ENCODE results near the gene PFAS.

Gene PFAS

DNA sequence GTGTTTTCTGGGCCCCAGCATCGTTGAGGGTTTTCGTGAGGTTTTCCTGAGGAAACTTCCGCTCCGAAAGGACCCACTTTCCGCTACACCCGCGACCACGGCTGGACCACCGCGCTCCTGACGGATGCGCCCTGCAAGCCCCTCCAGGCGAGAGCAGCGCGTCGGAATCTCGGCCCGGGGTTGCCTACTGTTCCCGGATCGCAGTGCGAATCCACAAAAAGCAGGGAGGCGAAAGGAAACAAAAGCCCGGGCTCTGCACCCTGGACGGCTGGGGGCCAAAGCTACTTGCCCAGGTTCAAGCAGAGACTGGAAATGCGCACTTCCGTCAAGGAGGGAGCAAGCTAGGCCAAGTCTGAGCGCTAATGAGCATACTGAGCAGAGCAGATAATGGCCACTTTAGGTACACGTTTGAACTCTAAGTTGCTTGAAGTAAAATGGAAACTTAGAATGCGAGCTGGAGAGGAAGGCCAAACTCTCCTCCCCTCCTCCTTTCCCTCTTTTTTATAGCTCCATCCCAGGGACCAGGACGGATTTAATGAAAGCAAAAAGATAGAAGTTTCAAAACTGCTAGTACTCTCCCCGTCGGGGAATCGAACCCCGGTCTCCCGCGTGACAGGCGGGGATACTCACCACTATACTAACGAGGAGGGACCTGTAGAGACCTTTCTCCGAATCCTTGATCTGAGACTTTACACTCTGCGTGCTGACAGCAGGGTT, 27.3 kb upstream of the PFAS start:
- peak; percentile 66 for ATAC-seq (replicated peaks; ENCODE audit: extremely low read depth, poor library complexity, severe bottlenecking)

DNA sequence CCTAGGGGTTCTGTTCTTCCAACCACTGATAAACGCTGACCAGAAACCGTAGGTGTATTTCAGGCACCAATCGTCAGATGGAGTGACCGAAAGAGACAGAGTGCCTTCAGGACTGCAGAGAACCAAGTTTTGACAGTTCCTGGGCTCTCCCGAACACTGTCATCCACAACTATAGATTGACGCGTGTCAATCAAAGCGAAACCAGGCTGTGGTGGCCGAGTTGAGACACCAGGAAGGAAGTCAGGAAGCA, 26.8 kb upstream of the PFAS start:
- ATAC-seq (replicated peaks; ENCODE audit: extremely low read depth, poor library complexity, severe bottlenecking) (peak; percentile 31), DNase-seq (ENCODE audit: low spot score in 2 of 2) (no peak)
- peaks cover 6% of the 10 kb centered on the region for H3K9me3 Mint-ChIP-seq
- peaks cover 63% of the 10 kb centered on the region for H3K36me3 Mint-ChIP-seq (ENCODE audit: insufficient read depth)
- H3K4me3 Mint-ChIP-seq, result peak overlapping the region; percentile 97
- peak overlapping the region; percentile 100 for H3K27ac Mint-ChIP-seq (ENCODE audit: low read depth)
- H3K4me1 Mint-ChIP-seq, result peaks cover 74% of the 10 kb centered on the region
- H3K27me3 Mint-ChIP-seq, result peaks cover 32% of the 10 kb centered on the region

More for the DNA sequence above, 27.3 kb upstream of the PFAS start:
- Mint-ChIP-seq H3K9me3 (peaks cover under 1% of the 10 kb centered on the region), H3K27me3 (peaks cover 30% of the 10 kb centered on the region), H3K4me1 (peaks cover 70% of the 10 kb centered on the region), H3K36me3 (ENCODE audit: insufficient read depth) (peaks cover 58% of the 10 kb centered on the region), H3K4me3 (peak overlapping the region; percentile 97), H3K27ac (ENCODE audit: low read depth) (peak overlapping the region; percentile 100)
- DNase-seq (ENCODE audit: low spot score in 2 of 2), result peak; percentile 95 to 97

DNA sequence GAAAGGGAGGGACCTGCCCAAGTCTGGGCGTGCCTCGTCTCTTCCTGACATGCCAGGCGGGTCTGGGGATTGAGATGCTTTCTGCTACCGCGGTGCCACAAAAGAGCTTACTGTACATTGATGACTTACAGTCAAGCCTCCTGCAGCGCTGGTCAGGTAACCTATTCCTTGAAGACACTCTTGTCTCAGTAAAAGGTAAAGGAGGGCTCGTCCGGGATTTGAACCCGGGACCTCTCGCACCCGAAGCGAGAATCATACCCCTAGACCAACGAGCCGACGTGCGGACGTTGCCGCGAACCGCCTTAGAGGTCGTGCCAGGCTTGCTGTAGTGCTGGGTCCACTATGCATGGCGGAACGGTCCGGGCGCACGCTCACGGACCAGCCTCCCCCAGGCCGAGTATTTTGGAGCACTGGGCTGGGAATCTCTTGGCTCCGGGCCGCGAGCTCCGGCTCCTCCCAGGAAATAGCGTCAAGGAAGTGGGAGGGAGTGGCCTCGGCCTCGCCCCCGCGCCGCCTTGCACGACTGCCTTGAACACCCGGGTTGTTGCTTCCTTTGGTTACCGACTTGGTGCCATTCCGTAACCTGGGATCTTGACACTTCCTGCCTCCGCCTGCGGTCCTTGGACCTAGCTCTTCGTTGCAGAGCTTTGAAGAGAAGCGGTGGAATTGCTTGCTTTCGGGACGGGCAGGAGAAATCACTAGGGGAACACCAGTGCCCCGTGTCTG, 26.3 kb upstream of the PFAS start:
- peaks cover 79% of the 10 kb centered on the region for H3K4me1 Mint-ChIP-seq
- peaks cover 68% of the 10 kb centered on the region for H3K36me3 Mint-ChIP-seq (ENCODE audit: insufficient read depth)

DNA sequence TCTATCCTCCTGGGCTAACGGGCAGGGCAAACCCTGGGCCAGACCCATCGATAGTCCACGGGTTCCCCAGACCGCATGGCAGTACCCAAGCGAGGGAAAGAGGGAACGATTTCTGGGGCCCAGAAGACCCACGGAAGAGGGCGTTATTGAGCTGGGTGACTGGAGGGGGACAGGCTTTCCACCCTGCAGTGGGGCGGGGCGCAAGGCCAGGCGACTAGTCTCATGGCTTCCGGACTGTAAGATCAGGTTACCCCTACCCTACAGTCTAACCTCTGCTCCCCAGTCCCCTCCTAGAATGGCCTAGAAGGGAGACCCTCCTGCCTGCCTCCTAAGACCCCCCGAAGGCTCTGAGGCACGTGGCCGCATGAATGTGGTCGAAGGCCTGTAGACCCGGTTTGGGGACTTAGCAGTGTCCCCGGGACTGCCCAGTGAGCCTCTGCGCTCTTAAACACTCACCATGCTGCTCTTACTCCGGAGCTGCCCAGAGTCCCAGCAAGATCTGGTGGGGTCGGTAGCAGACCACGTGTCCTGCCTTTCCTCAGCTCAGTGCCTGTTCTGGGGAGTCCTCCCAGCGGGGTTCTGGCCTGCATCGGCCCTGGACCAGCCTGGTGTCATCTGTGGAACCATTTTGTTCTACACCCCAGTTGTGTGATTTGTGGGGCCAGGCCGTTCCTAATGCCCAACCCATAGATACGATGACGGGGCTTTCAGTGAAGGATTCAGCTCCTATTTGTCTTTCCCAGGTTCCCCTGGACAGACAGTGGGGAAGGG, 25.5 kb upstream of the PFAS start:
- H3K9me3 Mint-ChIP-seq, result peaks cover 6% of the 10 kb centered on the region
- peak overlapping the region; percentile 97 for H3K4me3 Mint-ChIP-seq
- ATAC-seq (replicated peaks; ENCODE audit: extremely low read depth, poor library complexity, severe bottlenecking), result no peak
- peaks cover 82% of the 10 kb centered on the region for H3K4me1 Mint-ChIP-seq
- H3K36me3 Mint-ChIP-seq (ENCODE audit: insufficient read depth), result peaks cover 73% of the 10 kb centered on the region
- H3K27ac Mint-ChIP-seq (ENCODE audit: low read depth), result peak overlapping the region; percentile 100
- DNase-seq (ENCODE audit: low spot score in 2 of 2), result no peak
- peaks cover 32% of the 10 kb centered on the region for H3K27me3 Mint-ChIP-seq

More for the DNA sequence above, 26.3 kb upstream of the PFAS start:
- peak; percentile 38 for ATAC-seq (replicated peaks; ENCODE audit: extremely low read depth, poor library complexity, severe bottlenecking)
- peak; percentile 88 to 96 for DNase-seq (ENCODE audit: low spot score in 2 of 2)
- Mint-ChIP-seq H3K27ac (ENCODE audit: low read depth) (peak overlapping the region; percentile 100), H3K4me3 (peak overlapping the region; percentile 97), H3K27me3 (peaks cover 32% of the 10 kb centered on the region), H3K9me3 (peaks cover 6% of the 10 kb centered on the region)

DNA sequence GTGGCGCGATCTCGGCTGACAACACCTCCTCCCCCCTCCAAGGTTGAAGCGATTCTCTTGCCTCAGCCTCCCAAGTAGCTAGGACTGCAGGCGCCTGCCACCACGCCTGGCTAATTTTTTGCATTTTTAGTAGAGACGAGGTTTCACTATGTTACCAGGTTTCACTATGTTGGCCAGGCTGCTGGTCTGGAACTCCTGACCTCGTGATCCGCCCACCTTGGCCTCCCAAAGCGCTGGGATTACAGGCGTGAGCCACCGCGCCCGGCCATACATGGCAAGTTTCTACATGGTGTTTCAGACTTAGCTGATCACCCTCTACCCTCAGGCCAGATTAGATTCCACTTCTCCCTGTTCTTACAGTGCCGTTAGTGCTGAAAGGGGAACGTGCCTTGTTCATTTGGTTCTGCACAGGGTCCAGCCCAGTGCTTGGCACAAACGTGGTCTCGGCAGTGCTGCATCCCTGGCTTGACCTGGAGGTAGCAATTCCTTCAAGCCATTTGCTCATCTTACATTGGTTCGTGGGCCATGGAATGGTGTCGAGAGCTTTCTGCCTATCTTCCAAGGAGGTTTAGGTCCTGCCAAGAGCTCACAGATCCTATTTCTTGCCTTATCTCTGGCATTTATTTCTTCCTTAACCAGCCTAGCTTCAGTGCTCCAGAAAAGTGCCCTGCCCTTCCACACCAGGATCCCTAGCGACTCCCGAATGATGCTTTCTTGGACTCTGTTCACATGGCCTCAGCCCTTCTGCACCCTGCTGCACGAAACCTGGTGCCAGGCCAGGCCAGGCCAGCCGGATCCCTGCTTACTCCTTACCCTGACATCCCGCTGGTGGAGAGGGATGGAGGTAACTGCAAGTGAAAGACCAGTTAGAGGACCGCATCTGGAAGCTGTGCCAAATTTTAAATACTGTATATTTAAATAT, 23.9 kb upstream of the PFAS start:
- DNase-seq (ENCODE audit: low spot score in 2 of 2) (no peak), ATAC-seq (replicated peaks; ENCODE audit: extremely low read depth, poor library complexity, severe bottlenecking) (no peak)
- Mint-ChIP-seq H3K27me3 (peaks cover 32% of the 10 kb centered on the region), H3K4me1 (peaks cover 77% of the 10 kb centered on the region), H3K36me3 (ENCODE audit: insufficient read depth) (peaks cover 78% of the 10 kb centered on the region), H3K27ac (ENCODE audit: low read depth) (peak overlapping the region; percentile 98), H3K9me3 (peaks cover 6% of the 10 kb centered on the region), H3K4me3 (peak overlapping the region; percentile 97)

DNA sequence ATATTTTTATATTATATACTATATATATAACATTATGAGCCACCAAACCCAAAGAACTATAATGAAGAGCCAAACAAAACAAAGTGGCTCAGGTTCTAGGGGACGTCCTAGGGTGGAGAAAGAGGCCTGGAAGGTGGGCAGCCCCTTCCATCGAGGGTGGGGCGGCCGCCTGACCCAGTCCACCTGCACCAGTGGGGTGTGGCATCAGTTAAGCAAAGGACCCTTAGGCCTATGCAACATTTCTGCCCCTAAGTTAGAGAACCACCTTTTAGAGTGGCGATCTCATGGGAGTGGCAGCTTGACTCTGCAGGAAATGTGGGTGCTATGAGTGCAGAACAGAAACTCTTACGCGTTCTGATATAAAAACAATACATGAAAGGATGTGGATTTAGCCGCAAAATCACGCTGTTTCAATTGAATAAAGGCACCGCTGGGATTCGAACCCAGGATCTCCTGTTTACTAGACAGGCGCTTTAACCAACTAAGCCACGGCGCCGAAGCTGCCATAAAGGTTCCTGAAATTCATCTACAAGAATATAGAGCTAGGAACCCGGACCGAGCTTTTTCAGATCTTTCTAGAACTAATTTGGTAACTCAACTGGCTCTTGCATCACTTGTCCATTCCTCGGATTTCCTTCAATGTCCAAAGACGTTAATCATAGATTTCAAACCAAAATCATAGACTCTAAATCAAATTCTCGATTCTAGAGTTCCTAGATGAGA, 23.1 kb upstream of the PFAS start:
- H3K4me1 Mint-ChIP-seq, result peaks cover 71% of the 10 kb centered on the region
- DNase-seq (ENCODE audit: low spot score in 2 of 2) (peak; percentile 66 to 90), ATAC-seq (replicated peaks; ENCODE audit: extremely low read depth, poor library complexity, severe bottlenecking) (peak; percentile 12)
- H3K36me3 Mint-ChIP-seq (ENCODE audit: insufficient read depth), result peaks cover 78% of the 10 kb centered on the region
- H3K9me3 Mint-ChIP-seq, result peaks cover 6% of the 10 kb centered on the region
- H3K27ac Mint-ChIP-seq (ENCODE audit: low read depth), result peak overlapping the region; percentile 98
- H3K27me3 Mint-ChIP-seq, result peaks cover 27% of the 10 kb centered on the region
- H3K4me3 Mint-ChIP-seq, result peak overlapping the region; percentile 77

DNA sequence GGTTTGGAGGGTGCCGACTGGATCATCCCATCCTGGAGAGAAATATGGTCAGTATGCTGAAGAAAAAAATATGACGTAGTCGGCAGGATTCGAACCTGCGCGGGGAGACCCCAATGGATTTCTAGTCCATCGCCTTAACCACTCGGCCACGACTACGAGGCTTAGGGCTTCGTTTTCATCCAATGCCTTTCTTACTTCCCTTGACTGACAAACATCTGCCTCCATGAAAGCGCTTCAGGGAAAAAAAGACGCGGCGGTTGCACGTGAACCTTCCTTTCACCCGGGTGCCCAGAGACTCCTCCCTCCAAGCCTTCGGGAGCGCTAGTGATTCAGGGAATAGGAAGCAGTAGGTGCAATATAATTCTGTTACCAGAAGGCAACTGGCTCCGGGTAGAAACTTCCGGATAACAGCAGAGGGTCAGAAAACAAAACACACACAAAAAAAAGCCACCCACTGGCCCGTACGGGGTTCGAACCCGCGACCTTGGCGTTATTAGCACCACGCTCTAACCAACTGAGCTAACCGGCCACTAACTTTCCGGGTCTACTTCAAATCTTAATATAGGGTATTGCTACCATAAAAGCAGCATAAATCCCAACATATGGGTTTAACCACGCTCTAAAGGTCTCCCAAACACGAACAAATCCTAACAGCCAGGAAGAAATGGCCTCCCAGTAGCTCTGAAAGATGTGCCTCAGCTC, 22.4 kb upstream of the PFAS start:
- Mint-ChIP-seq H3K36me3 (ENCODE audit: insufficient read depth) (peaks cover 79% of the 10 kb centered on the region), H3K4me1 (peaks cover 65% of the 10 kb centered on the region)
- no peak for ATAC-seq (replicated peaks; ENCODE audit: extremely low read depth, poor library complexity, severe bottlenecking)

DNA sequence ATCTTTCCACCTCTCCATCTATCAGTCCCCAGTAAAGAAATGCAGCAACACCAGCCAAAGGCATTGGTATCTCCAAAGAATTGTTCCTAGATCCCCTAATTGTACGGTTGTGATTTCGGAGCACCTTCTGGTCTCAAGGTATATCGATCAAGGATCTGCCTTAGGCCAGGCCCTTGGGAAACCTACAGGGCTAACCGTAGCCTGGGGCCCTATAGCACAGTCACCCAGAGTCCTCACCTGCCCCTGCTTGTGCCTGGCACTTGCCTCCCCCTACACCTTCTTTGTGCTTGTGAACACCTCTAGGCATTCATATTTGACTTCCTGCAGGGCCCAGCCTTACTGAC, 21.9 kb upstream of the PFAS start:
- ATAC-seq (replicated peaks; ENCODE audit: extremely low read depth, poor library complexity, severe bottlenecking), result no peak
- no peak for DNase-seq (ENCODE audit: low spot score in 2 of 2)
- peak overlapping the region; percentile 77 for H3K4me3 Mint-ChIP-seq
- peaks cover 78% of the 10 kb centered on the region for H3K36me3 Mint-ChIP-seq (ENCODE audit: insufficient read depth)
- peak overlapping the region; percentile 98 for H3K27ac Mint-ChIP-seq (ENCODE audit: low read depth)
- peaks cover 19% of the 10 kb centered on the region for H3K27me3 Mint-ChIP-seq
- H3K9me3 Mint-ChIP-seq, result peaks cover 6% of the 10 kb centered on the region
- H3K4me1 Mint-ChIP-seq, result peaks cover 61% of the 10 kb centered on the region

More for the DNA sequence above, 22.4 kb upstream of the PFAS start:
- Mint-ChIP-seq H3K27ac (ENCODE audit: low read depth) (peak overlapping the region; percentile 98), H3K9me3 (peaks cover 6% of the 10 kb centered on the region), H3K4me3 (peak overlapping the region; percentile 77), H3K27me3 (peaks cover 23% of the 10 kb centered on the region)
- peak in 1 of 2 donors; percentile 38 for DNase-seq (ENCODE audit: low spot score in 2 of 2)

DNA sequence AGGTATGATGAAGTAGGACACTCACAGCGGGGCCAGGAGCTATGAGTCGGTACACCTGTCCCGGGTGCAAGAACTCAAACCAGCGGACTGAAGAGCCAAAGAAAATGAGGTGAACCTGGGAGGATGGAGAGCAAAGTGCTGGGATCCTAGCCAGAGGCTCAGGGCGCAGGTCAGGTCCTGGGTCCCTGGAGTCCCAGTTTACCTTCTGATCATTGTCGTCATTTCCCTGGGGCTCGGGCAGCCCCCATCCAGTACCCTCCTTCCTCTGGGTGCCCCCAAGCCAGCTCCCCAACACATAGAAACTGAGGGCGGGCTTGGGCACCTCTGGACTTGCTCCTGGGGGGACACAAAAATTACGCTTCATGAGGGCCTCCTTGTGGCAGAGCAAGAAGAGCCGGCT, 17.4 kb upstream of the PFAS start:
- Mint-ChIP-seq H3K27me3 (peaks cover 3% of the 10 kb centered on the region), H3K27ac (ENCODE audit: low read depth) (no peak overlapping the region), H3K4me3 (no peak overlapping the region), H3K4me1 (peaks cover 31% of the 10 kb centered on the region), H3K36me3 (ENCODE audit: insufficient read depth) (peaks cover 88% of the 10 kb centered on the region), H3K9me3 (peaks cover 6% of the 10 kb centered on the region)
- ATAC-seq (replicated peaks; ENCODE audit: extremely low read depth, poor library complexity, severe bottlenecking) (no peak), DNase-seq (ENCODE audit: low spot score in 2 of 2) (no peak)

DNA sequence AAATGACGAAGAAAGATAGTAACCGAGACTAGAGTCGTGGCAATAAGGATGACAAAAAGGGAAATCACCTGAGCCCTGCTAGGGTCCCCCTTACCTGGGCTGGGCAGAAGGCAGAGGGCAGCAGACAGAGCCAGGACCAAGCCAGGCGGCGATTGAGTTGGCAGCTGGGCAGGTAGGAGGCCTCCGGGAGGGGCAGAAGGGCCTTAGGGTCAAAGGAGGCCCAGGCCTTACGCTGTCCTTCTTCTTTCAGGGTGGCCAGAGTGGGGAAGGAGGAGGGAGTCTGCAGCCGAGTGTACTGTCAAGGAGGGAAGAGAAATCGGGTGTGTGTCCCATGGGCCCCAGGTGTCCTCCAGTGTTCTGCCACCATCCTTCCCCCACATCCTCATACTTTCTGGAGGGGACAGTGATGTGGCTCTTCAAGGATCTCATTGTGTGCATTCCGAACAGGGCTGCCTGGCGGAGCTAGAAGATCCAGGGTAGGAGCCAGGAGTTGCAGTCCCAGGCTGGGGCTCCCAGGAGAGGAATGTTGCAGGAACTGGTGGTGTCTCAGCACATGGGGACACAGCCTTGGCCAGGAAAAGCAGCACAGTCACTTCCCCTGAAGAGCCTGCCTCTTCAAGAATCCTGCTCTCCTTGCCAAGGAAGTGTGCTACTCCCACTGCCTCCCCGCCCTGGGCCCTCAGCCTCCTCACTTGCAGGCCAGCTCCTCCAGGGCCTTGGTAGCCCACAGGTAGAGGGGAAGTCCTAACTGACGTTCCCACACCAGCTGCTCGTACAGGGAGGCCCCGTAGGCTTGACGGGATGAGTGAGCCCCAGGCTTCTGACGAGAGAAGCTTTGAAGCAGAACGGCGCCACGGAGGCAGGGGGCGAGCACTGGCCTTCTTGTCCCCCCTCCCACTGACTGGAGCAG, 14.5 kb upstream of the PFAS start:
- Mint-ChIP-seq H3K27ac (ENCODE audit: low read depth) (no peak overlapping the region), H3K9me3 (no peaks in the 10 kb centered on the region), H3K4me3 (no peak overlapping the region), H3K4me1 (peaks cover 29% of the 10 kb centered on the region), H3K27me3 (no peaks in the 10 kb centered on the region), H3K36me3 (ENCODE audit: insufficient read depth) (peaks cover 88% of the 10 kb centered on the region)
- DNase-seq (ENCODE audit: low spot score in 2 of 2) (no peak), ATAC-seq (replicated peaks; ENCODE audit: extremely low read depth, poor library complexity, severe bottlenecking) (no peak)

All from central memory CD8-positive, alpha-beta T cell (primary cell).